HG03066 (cell line): ENCODE results near the gene RNF220.

Experiments used
- ATAC-seq: cut with Tn5 transposase; IDR thresholded peaks from one replicate; pipeline ENCODE4 v1.9.1; 2021; ENCODE audit warnings: low read depth; ENCODE audit not compliant: unreplicated experiment

The RNF220 gene

GRCh38 chr1:44605914-44606615, 201.0 kb downstream of the RNF220 start:
- no peak for ATAC-seq

- no peak for ATAC-seq
Observed at GRCh38 chr1:44606701-44607281, 201.7 kb downstream of the RNF220 start.

DNA sequence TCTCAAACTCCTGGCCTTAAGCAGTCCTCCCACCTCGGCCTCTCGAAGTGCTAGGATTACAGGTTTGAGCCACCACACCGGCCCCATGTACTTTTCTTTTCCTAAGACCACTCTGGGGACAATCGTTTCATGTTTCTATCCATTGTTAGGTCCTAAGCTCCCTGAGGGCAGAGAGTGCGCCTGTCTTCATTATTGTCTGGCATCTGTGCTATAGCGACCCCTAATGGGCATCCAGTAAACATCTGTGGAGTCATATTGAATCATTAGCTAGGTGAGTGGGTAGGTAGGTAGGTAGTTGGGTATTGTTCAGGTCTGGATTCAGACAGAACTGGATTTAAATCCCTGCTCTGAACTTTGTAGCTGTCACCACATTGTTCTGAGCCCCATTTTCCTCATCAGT, 203.1 kb downstream of the RNF220 start:
- no peak for ATAC-seq

GRCh38 chr1:44609412-44609767, 204.3 kb downstream of the RNF220 start:
- no peak for ATAC-seq

DNA sequence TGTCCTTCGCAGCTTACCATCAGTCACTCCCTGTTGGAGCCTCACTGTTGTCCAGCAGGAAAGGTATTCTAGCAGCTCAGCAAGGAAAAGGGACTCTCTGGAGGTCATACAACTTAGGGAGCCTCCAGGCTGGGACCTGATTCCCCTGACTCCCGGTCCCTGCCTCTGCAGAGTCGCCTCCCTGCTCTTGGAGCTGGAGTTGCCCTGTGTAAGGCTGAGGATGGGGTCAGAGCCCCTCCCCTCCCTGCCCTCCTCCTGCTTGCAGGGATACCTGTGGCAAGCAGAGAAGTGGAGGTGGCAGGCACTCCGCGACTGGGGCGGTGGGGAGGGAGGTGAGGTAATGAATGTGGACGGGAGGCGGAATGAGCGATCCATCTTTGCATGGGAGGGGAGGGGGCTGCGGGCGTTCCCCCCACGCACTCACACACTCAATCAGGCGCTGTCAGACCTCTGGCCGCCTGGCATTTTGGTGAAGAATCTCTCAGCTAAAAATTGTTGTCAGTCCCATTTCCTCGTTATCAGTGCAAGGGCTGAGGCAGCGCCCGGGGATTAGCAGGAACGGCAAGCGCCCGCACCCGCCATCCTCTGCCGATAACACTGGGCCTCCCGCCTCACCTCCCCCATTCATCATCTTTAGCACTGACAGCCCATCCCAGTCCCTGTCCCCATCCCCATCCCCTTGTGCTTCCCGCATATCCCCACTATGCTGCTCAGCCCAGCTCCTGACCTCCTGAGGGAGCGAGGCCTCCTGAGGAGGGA, 204.9 kb downstream of the RNF220 start:
- ATAC-seq = no peak

GRCh38 chr1:44610527-44611148, 205.6 kb downstream of the RNF220 start:
- ATAC-seq = no peak

GRCh38 chr1:44611419-44611818, 206.4 kb downstream of the RNF220 start:
- no peak for ATAC-seq

DNA sequence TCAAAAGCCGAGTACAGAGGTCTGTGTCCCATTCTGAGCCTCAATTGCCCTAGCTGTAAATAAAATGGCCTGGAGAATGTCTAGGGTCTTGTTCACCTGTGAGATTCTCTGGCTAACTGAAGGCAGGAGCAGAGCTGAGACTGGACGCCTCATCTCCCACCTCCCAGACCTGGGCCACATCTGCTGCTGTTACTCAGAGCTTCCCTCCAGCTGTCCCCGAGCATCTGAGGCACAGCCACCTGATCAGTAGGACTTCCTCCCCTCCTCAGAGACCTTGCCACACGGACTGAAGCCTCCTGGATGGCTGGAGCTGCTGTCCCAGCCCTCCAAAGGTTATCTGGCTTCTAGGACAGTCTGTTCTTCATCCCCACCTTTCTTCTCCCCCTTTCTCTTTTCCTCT, 206.8 kb downstream of the RNF220 start:
- ATAC-seq = no peak

GRCh38 chr1:44613941-44614340, 208.9 kb downstream of the RNF220 start:
- ATAC-seq = no peak

DNA sequence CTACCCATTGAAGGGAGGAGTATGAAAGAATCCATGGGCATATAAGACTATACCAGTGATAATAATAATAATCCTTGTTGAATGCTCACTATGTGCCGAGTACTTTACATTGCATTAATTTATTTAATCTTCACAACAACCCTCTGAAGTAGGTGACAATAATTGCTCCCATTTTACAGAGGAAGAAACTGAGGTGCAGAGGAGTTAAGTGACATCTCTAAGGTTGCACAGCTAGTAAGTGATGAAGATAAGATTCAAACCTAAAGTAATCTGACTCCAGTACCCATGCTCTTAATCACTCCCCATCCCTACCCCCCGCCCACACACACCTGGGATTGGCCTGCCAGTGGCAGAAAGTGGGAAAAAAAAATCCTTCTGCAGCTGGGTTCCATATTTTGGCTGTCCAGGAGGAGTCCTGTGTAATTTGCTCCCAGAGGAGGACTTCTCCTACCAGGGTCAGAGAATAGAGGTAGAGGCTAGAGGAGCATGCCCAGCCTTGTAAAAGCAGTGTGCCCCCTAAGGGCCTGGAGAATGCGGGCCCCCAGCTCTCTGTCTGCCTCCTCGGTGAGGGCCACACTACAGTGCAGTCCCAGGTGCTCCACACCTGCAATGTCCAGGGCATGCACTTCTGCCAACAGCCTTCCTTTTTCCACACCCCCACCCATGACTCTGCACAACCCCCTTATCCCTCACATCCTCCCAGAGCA, 211.4 kb downstream of the RNF220 start:
- ATAC-seq = no peak

GRCh38 chr1:44616991-44617702, 212.1 kb downstream of the RNF220 start:
- ATAC-seq = no peak

DNA sequence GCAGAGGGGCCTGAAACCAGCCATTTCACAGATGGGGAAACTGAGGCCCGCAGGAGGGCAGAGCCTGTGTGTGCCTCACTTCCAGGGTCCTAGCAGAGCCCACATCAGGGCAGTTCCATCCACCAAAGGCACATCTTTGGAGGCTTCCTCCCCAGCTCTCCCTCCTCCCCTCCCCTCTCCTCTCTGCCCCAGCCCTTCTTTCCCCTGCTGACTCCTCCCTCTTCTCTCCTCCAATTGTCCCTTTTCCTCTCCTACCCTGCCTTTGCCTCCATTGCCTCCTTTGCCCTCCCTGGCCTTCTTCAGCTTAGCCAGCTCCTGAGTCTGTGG, 212.6 kb downstream of the RNF220 start:
- no peak for ATAC-seq

GRCh38 chr1:44619261-44619900, 214.3 kb downstream of the RNF220 start:
- ATAC-seq = no peak

GRCh38 chr1:44620072-44620471, 215.0 kb downstream of the RNF220 start:
- ATAC-seq = no peak

DNA sequence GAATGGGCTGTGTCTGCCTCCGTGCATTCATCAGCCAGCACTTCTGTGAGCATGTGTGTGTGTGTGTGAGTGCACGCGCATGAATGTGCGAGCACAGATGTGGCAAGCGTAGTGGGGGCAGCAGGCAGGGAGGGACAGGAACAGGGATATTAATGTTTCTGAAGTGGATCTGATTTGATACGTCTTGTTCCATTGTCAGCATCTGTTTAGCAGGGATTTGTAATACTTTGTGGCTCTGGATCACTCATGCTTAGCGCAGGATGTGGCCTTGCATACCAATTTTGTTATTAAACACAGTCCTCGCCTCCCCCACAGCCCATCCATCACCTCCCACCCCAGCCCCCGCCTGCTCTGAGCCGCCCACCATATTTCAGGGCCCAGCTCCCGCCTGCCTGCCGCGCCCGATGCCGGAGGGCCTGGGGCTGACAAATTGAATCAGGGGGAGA, 216.8 kb downstream of the RNF220 start:
- no peak for ATAC-seq

- no peak for ATAC-seq
Observed at GRCh38 chr1:44624268-44624901, 219.3 kb downstream of the RNF220 start.

DNA sequence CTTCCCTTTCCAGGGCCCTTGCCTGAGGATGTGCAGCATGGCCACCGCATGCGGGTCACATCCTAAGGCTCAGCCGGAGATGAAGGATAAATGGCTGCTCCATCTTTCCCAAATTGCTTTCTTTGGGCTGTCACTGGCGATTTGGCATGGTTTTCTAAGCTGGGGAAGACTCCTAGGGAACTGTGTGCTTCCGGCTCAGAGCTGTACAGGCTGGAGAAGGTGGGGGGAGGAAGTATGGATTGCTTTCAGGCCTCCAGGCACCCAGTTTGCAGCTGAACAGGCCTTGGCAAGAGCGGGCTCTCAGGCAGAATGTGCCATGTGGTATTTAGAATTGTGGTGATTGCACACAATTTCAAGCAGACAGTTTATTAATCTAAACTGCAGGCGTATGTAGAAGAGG, 220.3 kb downstream of the RNF220 start:
- ATAC-seq = no peak

DNA sequence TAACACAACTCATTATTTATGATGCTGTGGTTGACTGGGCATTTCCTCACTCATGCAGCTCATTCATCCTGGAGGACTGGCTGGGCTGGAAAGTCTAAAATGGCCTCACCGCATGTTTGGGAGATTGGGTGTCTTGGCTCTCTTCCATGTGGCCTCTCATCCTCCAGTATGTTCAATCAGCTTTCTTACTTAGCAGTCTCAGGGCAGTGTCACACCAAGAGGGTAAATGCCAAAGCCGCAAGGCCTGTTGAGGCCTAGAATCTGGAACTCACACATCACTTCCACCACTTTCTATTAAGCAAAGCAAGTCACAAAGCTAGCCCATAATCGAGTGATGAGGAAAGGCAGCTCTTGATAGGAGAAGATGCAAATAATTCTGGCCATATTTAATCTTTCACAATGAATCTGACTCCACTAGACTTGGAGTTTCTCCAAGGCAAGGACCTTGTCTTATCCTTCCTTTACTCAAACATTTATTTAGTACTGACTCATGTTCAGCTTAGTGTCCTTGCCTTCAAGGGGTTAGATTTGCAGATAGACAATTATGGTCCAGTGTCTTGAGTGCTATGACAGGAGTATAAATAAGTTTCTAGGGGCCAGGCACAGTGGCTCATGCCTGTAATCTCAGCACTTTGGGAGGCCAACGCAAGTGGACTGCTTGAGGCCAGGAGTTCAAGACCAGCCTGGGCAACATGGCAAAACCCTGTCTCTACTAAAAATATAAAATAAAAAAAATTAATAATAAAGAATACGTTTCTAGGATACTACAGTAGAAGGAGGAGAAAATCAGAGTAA, 224.1 kb downstream of the RNF220 start:
- ATAC-seq = no peak

DNA sequence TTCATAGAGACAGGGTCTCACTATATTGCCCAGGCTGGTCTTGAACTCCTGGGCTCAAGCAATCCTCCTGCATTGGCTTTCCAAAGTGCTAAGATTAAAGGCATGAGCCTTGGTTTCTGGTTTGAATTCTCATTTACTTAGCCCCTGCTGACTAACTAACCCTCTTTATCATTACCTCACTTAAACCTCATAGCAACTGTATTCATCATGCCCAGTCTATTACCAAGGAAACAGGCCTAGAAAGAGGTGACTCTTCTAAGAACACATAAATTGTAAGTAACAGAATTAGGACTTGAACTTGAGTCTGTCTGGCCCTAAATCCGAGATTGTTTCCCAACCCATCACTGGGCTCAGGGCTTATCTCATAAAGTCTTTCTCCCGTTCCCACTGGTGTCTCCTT, 225.1 kb downstream of the RNF220 start:
- ATAC-seq = no peak
